Activated CD4-positive, alpha-beta T cell treated with anti-CD3 and anti-CD28 coated beads, Interleukin-2, amount 50 U/mL, for 4 hours (primary cell): Measurements from ENCODE around the gene PCSK2.

Source experiments
- DNase-seq, 2 experiments: peaks; one replicate each; pipeline ENCODE4 v3.0.0-alpha.2; 2020

Gene PCSK2

GRCh38 chr20:17343091-17343490, 116.3 kb downstream of the PCSK2 start:
- DNase-seq = no peak

DNA sequence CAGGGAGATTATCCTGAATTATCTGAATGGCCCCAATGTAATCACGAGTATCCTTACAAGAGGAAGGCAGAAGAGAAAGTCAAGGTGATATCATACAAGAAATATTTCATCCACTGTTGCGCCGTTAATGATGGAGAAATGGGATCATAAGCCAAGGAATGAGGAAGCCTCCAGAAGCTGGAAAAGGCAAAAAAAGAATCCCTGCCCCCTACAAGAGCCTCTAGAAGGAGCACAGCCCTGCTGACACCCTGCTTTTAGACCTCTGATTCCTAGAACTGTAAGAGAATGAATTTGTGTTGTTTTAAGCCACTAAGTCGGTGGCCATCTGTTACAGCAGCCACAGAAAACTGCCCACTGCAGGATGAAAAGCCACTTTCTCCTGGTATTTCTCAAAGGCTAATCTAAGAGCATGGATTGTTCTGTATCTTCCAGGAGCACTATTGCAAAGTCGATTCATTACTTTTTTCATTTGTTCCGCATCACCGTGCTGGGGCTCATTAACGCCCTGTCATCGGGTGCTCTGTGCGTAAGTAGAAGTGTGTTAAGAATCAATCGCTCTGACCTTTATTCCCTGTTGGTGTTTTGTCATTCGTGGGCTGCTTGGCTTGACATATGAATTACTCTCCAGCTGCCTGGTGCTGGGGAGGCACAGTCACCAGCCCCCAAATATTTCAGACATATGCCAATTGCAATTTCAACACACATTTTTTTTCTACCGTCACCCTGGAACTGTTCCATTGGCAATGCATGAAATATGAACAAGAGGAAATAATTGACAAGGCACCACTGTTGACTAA, 117.0 kb downstream of the PCSK2 start:
- DNase-seq = no peak

DNA sequence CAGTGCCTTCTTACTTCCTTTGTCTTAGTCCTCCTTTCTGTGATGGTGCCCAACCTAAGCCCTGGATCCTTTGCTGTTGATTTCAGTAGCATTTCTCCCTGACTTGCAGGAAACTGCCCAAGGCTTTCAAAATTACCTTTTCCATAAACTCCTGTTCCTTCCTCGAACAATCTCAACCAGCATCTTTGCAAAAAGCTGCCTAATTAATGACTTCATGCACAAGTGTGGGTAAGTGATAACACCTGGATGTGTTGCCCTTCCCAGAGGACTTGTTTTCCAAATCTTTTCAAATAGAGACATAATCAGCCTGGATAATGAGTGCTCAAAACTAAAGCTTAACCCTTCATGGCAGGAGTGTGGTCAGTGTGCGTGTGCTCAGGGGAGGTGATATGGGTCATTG, 118.0 kb downstream of the PCSK2 start:
- DNase-seq = no peak

- no peak for DNase-seq
Measured at GRCh38 chr20:17345321-17345720, 118.5 kb downstream of the PCSK2 start.

GRCh38 chr20:17350321-17350720, 123.5 kb downstream of the PCSK2 start:
- DNase-seq = no peak

DNA sequence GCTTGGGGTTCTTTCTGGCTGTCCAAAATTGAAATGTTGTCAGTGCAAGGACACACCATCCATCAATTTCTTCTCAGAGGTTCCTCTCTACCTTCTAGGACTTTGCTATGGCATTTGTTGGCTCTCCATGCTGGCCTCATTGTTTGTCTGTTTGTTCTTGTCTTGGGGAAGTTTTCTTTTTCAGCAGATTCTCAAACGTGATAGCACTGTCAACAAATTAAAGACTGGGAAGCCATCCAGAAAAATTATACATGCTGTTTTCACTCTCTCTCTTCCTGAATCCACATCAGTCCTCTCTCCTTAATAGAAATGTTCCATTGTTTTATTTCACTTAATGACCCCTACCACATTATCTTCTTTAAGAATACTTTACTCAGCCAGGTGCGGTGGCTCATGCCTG, 130.4 kb downstream of the PCSK2 start:
- DNase-seq = no peak

DNA sequence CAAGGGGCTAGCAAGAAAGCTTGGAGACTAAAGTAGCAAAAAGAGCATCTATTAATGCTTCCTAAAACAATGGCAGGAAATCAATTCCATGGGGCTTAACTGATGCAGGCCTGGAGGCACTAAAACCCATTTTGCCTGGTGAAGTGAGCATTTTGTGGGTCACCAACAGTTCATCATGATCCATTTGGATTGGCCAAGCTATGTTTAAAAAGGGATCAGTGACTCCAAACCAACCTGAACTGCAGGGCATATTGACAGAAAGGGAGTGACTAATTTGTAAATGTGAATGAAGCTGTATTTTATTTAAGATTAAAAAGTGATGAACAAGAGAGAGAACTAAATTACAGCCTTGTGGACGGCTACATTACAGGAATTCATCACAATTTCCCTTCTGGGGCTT, 132.0 kb downstream of the PCSK2 start:
- no peak for DNase-seq

- no peak for DNase-seq
Measured at GRCh38 chr20:17364681-17365080, 137.8 kb downstream of the PCSK2 start.

DNA sequence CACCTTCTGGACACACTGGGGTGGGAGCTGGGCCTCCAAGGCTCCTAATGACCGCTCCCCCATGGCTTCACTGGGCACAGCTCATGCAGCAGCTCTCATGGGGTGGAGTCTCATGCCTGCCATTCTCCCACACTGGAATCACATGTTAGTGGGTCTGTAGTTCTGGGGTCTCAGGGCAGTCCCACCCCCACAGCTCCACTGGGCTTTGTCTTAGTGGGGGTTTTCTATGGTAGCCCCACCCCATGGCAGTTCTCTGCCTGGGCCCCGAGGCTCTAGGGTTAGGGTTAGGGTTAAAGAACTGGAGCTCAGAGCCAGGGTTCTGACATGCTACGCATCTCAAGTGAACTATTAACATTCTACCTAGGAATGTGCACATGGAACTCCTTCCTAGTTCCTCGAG, 139.0 kb downstream of the PCSK2 start:
- DNase-seq = no peak

- no peak for DNase-seq
Measured at GRCh38 chr20:17369506-17369905, 142.7 kb downstream of the PCSK2 start.

DNA sequence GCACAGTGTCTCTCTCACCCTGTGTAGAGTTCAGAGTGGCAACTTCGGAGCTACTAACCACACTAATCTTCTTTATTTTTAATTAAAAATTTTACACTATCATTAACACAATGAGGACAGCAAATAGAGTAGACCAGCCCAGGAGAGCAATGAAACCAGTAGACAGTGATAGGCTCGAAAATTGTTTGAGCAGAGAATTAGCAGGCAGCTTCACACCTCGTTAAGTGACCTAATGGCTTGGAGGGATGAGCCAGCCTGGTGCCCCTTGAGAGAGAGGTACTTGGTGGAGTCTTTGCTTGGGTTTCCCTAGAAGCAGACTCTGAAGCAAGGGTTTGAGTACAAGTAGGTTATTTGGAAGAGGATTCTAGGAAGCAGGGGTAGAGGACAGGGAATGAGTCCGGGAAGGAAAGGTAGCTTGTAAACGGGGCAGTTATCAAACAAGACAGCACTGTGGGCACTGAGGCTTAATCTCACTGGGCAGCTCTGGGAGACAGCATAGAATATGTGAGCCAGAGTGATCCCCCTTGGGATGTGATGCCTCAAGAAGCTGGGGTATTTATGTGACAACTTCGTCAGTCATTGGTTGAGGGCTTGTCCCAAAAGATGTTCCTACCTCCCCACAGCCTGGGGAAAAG, 146.1 kb downstream of the PCSK2 start:
- DNase-seq = no peak

GRCh38 chr20:17374086-17374485, 147.2 kb downstream of the PCSK2 start:
- no peak for DNase-seq

DNA sequence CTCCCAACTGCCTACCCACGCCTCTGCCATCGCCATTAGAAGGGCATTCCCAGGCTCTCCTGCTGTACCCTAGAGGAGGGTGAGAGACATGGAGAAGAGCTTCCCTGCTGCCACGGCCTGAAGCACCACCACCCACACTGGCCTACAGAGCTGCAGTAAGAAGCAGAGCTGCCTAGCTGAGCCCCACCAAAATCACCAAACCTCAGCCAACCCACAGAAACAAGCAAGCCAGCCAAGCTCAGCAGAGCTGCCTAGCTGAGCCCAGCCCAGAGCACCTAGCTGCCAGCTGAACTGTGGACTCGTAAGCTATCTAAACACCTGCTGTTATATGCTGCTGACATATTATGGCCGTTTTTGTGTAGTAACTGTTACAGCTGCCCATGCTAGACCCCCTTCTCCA, 149.2 kb downstream of the PCSK2 start:
- no peak for DNase-seq

DNA sequence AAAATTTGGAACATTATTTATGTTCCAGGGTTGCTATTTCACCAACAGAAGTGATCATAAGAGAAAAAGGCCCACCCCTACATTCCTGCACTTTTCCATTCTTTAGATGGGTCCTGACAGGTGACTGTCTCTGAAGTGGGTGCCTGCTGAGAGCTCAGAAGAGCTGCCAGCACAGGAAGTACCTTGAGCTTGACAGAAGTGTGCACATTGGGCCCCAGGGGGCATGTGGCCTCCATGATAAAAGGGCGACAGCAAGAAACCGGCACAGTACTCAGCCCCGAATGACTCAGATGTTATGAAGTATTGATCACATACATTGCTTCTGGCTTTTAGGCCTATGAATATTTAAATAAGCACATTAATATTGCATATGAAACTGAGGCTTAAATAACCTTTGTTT, 150.4 kb downstream of the PCSK2 start:
- DNase-seq = no peak

DNA sequence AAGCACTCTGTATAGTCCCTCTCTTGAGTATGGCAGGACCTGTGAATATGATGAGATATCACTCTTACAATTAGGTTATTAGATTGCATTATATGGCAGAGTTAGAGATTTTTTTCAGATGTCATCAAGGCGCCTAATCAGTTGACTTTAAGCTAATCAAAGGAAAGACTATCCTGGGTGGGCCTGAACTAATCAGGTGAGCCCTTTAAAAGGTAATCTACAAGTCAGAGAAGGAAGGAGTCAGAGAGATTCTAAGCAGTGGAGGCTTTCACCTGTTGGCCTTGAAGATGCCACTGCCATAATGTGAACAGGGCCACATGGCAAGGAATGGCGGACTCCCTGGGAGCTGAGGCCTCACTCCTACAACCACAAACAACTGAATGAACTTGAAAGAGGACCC, 152.8 kb downstream of the PCSK2 start:
- no peak for DNase-seq

GRCh38 chr20:17380801-17381200, 154.0 kb downstream of the PCSK2 start:
- DNase-seq = no peak

- no peak for DNase-seq
Measured at GRCh38 chr20:17381724-17382123, 154.9 kb downstream of the PCSK2 start.

DNA sequence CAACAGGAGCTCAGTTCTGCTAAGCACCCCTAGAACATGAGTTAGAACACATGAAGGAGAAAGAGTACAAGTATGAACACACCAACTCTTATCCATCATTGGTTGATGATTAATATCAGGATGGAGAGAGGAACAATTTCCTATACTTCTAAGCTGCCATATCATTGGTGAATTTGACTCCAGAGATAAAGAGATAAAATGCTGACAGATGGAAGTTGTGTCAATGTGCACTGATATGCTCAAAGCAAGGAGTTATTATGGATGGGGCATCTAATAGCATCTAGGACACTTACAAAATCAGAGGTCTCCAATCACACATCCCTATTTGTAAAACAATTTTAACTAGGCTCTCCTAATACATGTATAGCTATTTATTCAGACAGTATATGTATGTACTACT, 159.0 kb downstream of the PCSK2 start:
- DNase-seq = no peak

- DNase-seq = no peak
Measured at GRCh38 chr20:17390655-17391054, 163.8 kb downstream of the PCSK2 start.

DNA sequence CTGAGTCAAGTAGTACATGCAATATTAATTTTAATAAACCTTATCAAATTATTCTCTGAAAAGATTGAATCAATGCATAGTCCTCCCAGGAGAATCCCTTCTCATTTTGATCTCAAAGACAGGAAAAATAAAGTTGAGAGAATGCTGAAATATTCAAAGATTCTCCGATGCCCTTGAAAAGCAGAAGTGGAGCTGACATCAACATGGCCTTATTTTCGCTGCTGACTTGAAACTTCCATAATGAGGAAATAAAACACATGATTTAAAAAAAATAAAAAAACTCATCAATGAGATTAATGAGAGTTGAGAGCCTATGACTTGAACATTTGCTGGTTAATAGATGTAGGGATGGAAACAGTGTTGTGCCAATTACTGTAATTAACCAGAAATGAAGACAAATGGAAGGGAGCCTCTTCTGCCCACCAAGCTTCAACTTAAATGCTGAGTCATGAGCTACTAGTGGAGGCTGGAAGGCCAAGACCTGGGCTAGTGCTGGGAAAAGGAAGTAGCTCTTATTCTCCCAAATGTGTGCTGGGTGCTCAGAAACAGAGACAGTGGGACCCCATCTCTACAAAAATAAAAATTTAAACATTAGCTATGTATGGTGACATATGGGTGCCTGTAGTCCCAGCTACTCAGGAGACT, 164.4 kb downstream of the PCSK2 start:
- no peak for DNase-seq

- DNase-seq = no peak
Measured at GRCh38 chr20:17394411-17394810, 167.6 kb downstream of the PCSK2 start.

DNA sequence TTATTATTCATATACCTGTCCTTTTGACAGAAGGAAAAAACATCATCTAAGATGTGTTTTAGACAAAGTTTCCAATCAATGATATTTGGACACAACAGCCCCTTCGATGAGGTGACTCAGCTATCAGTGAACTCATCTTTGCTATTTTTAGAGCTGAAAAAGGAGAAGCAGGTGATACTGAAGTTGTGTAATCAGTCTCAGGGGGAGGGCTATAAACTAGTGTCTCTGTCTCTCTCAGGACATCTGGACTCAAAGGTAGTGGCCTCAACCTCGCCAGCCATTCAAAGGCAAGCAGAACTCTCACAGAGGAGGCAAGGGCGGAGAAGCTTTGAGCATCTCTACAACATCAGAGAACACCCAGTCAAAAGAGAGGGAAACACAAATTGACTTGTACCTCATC, 168.9 kb downstream of the PCSK2 start:
- no peak for DNase-seq

DNA sequence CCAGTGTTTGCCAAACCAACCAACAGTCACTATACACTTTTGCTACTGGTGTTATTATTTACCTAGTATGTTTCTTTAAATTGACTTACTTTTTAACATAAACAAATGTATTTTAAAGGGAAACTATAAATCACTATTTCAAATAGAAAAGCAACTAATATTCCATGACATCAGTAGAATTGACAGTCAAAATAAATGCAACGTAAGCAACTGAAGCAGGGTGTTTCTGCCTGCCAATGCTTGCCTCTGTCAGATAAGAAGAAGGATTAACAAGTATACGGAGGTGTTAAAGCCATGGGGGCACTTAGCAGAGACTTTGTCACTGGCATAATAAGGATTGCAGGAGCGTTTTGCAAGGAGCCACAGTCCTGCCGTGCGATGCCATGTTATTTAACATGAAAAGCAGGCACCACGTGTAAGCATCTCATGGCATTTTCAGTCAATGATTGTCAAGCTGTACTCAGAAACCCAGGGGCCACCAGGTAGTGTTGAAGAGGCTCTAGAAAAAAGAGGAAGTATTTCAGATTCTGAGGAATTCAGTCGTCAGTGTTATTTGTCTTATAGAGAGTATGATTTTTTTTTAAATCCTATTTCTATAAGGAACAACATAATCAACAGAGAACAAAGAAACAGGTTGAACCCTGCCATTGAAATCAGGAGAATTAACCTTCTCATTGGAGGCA, 172.6 kb downstream of the PCSK2 start:
- no peak for DNase-seq

- DNase-seq = no peak
Measured at GRCh38 chr20:17403461-17403860, 176.6 kb downstream of the PCSK2 start.
